HepG2 (cell line): Measurements from ENCODE around the gene MED22. TPM values are rescaled to one million over a fixed set of nuclear protein-coding genes. Genes with fewer than 3 reads are reported as not detected.
A peak's percentile ranks its signal among the peaks of the same experiment; 100 is the strongest.

Experiments
- AKAP8 ChIP-seq: sonication (generic); formaldehyde crosslinking; IDR thresholded peaks from 2 replicates; pipeline ENCODE4 v1.5.1; 2020; ENCODE audit warnings: mild to moderate bottlenecking, missing genetic modification reagents
- CHD4 ChIP-seq: fragments of 200-600 bp; sonication (generic); IDR thresholded peaks from 2 replicates; pipeline ENCODE4 v1.7.0; 2017; ENCODE audit warnings: mild to moderate bottlenecking, low read length, borderline replicate concordance
- ELF4 ChIP-seq: sonication (generic); formaldehyde crosslinking; IDR thresholded peaks from 2 replicates; pipeline ENCODE4 v1.5.0; 2020; ENCODE audit warnings: missing genetic modification reagents, mild to moderate bottlenecking, moderate library complexity, borderline replicate concordance
- HCFC1 ChIP-seq: fragments of 150-350 bp; IDR thresholded peaks from 2 replicates; pipeline ENCODE4 v1.6.1; 2014; ENCODE audit warnings: low read depth, low read length
- KDM4B ChIP-seq: sonication (generic); formaldehyde crosslinking; IDR thresholded peaks from 2 replicates; pipeline ENCODE4 v1.4.0; 2020; ENCODE audit warnings: missing genetic modification reagents
- MIER3 ChIP-seq: IDR thresholded peaks from 2 replicates; pipeline ENCODE4 v1.6.1; 2016; ENCODE audit warnings: missing compliant biosample characterization, borderline replicate concordance
- NFIC ChIP-seq: IDR thresholded peaks from 2 replicates; pipeline ENCODE4 v1.6.1; 2012; ENCODE audit warnings: mild to moderate bottlenecking, low read length, inconsistent platforms
- POLR2AphosphoS5 ChIP-seq: IDR thresholded peaks from 2 replicates; pipeline ENCODE4 v1.6.1; 2012; ENCODE audit warnings: low read depth, low read length
- SIX1 ChIP-seq: sonication (generic); formaldehyde crosslinking; IDR thresholded peaks from 2 replicates; pipeline ENCODE4 v1.4.0; 2020; ENCODE audit warnings: missing genetic modification reagents, borderline replicate concordance
- SOX13 ChIP-seq, 3 experiments: fragments of 450-650 bp in 1 of 3; sonication (generic) in 1 of 3; formaldehyde crosslinking in 1 of 3; IDR thresholded peaks in 2 of 3; conservative IDR thresholded peaks in 1 of 3; 2 replicates each; pipeline versions ENCODE4 v1.5.0 to v1.6.1; 2016 to 2020; ENCODE audit warnings: antibody characterized with exemption in 1 of 3, mild to moderate bottlenecking in 1 of 3, missing compliant biosample characterization in 1 of 3, missing genetic modification reagents in 1 of 3, moderate library complexity in 1 of 3
- SUZ12 ChIP-seq: fragments of 150-350 bp; IDR thresholded peaks from 2 replicates; pipeline ENCODE4 v1.6.1; 2014; ENCODE audit warnings: low read depth, low read length
- TBL1XR1 ChIP-seq: fragments of 150-350 bp; IDR thresholded peaks from 2 replicates; pipeline ENCODE4 v1.6.1; 2014; ENCODE audit warnings: borderline replicate concordance, low read length; ENCODE audit not compliant: partially characterized antibody
- WIZ ChIP-seq: sonication (generic); formaldehyde crosslinking; IDR thresholded peaks from 2 replicates; pipeline ENCODE4 v1.5.1; 2020; ENCODE audit warnings: mild to moderate bottlenecking, missing genetic modification reagents
- ZBTB7A ChIP-seq: sonication (generic); formaldehyde crosslinking; IDR thresholded peaks from 2 replicates; pipeline ENCODE4 v1.8.0; 2022; ENCODE audit warnings: mild to moderate bottlenecking, missing genetic modification reagents
- ZC3H4 ChIP-seq: sonication (generic); formaldehyde crosslinking; IDR thresholded peaks from 2 replicates; pipeline ENCODE4 v1.4.0; 2020; ENCODE audit warnings: missing genetic modification reagents, borderline replicate concordance
- ZFP36L1 ChIP-seq: sonication (generic); formaldehyde crosslinking; IDR thresholded peaks from 2 replicates; pipeline ENCODE4 v1.8.0; 2022; ENCODE audit warnings: mild to moderate bottlenecking, missing genetic modification reagents, moderate library complexity
- ZFX ChIP-seq: sonication (generic); formaldehyde crosslinking; IDR thresholded peaks from 2 replicates; pipeline ENCODE4 v1.4.0; 2020; ENCODE audit warnings: mild to moderate bottlenecking, low read depth, missing genetic modification reagents, moderate library complexity
- ZFY ChIP-seq: sonication (generic); formaldehyde crosslinking; IDR thresholded peaks from 2 replicates; pipeline ENCODE4 v1.4.0; 2020; ENCODE audit warnings: missing genetic modification reagents
- ZNF337 ChIP-seq: sonication (generic); formaldehyde crosslinking; IDR thresholded peaks from 2 replicates; pipeline ENCODE4 v1.5.1; 2020; ENCODE audit warnings: missing genetic modification reagents, low read depth, mild to moderate bottlenecking, borderline replicate concordance
- ZNF432 ChIP-seq: sonication (generic); formaldehyde crosslinking; IDR thresholded peaks from 2 replicates; pipeline ENCODE4 v1.5.0; 2020; ENCODE audit warnings: missing genetic modification reagents, mild to moderate bottlenecking, borderline replicate concordance
- ZNF549 ChIP-seq: sonication (generic); formaldehyde crosslinking; IDR thresholded peaks from 2 replicates; pipeline ENCODE4 v1.5.0; 2020; ENCODE audit warnings: missing genetic modification reagents
- ZNF558 ChIP-seq: sonication (generic); formaldehyde crosslinking; IDR thresholded peaks from 2 replicates; pipeline ENCODE4 v1.9.0; 2022; ENCODE audit warnings: mild to moderate bottlenecking, missing genetic modification reagents, borderline replicate concordance
- ZNF569 ChIP-seq: sonication (generic); formaldehyde crosslinking; IDR thresholded peaks from 2 replicates; pipeline ENCODE4 v1.5.0; 2020; ENCODE audit warnings: mild to moderate bottlenecking, missing genetic modification reagents, moderate library complexity, borderline replicate concordance
- ZSCAN12 ChIP-seq: sonication (generic); formaldehyde crosslinking; IDR thresholded peaks from 2 replicates; pipeline ENCODE4 v1.9.0; 2021; ENCODE audit warnings: mild to moderate bottlenecking, missing genetic modification reagents
- polyA plus RNA-seq, 8 experiments: library from polyadenylated mRNA; depleted of rRNA in 3 of 8; stranded (reverse) in 7 of 8; unstranded in 1 of 8; fragments of >200 nt; fragmentation: Illumina TruSeq in 4 of 8; extraction: Trizol in 4 of 8; gene quantifications; 2 replicates each; pipeline versions ENCODE4 v1.2.1 to v1.2.3, GENCODE V29; 2011 to 2016; ENCODE audit warnings: low read depth in 4 of 8, missing spikeins in 1 of 8, mixed read lengths in 1 of 8; ENCODE audit not compliant: insufficient read depth in 1 of 8
- total RNA-seq, 5 experiments: library from RNA; depleted of rRNA; stranded (reverse); fragments of >200 nt; fragmentation: Illumina TruSeq; extraction: Trizol; gene quantifications; 2 replicates each; pipeline ENCODE4 v1.2.3, GENCODE V29; 2016; ENCODE audit warnings: low read depth in 1 of 5
- TF ChIP-seq, protein P1 (sequence below): sonication (generic); formaldehyde crosslinking; IDR thresholded peaks from 2 replicates; pipeline ENCODE4 v1.5.1; 2020; ENCODE audit warnings: missing genetic modification reagents, mild to moderate bottlenecking, borderline replicate concordance
- TF ChIP-seq, protein P2 (sequence below): sonication (generic); formaldehyde crosslinking; IDR thresholded peaks from 2 replicates; pipeline ENCODE4 v1.9.0; 2021; ENCODE audit warnings: missing genetic modification reagents, borderline replicate concordance

MED22 gene
- total and polyA plus RNA-seq, 2 of the 13 experiments (the other 11 are each of a cell fraction or from before 2014, with no cell fraction given): 15.8 to 22.1 TPM

DNA sequence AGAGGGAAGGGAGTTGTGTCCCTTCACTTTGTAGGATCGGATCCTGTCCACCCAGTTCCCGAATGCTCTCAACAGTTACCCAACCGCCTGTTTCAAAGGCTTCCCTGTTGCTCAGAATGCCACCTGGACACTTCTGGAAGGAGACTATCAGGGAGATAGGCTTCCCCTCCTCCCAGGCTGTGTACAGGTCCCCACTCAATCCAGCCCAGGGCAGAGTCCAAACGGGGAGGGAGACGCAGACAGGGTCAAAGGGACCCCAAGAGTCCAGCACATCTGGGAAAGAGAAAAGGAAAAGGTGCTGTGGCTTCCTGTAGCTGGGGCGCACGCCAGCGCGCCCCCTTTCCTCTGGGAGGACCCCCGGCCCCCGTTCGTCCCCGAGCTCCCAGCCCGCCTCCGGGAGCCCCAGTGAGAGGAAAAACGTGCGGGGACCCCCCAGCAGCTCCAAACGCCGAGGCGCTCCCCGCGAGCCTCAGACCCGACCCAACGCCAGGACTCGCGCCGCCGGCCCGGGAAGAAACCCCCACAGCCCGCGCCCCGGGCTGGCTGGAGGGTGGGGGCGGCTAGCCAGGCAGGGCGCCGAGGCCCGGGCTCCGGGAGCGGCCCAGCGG lies 27.3 kb upstream of the MED22 start (continued):
- TF ChIP-seq SOX13 (IDR thresholded peaks at IDR 0.05) (no peak), SOX13 (CRISPR knock-in tag; conservative IDR thresholded peaks at IDR 0.05 in 1 of 2, IDR thresholded peaks at IDR 0.05 in 1 of 2) (no peak), WIZ (CRISPR knock-in tag) (no peak), POLR2AphosphoS5 (peak; percentile 69), KDM4B (no peak), ZBTB7A (CRISPR knock-in tag) (peak; percentile 42; the same call in 1 of the 2 replicates), NFIC (no peak), AKAP8 (CRISPR knock-in tag) (no peak), ZSCAN12 (CRISPR knock-in tag) (0 out of 2 replicates have a peak, but pooled peaks have one; percentile 37), ELF4 (CRISPR knock-in tag) (peak; percentile 73; the same call in 1 of the 2 replicates), SUZ12 (no peak), ZNF569 (CRISPR knock-in tag) (no peak), SIX1 (no peak), ZFY (CRISPR knock-in tag) (no peak), ZFP36L1 (no peak), ZNF558 (CRISPR knock-in tag) (no peak), MIER3 (CRISPR knock-in tag) (no peak; the same call in 1 of the 2 replicates), CHD4 (no peak), TBL1XR1 (no peak), ZNF337 (CRISPR knock-in tag) (no peak), ZFX (CRISPR knock-in tag) (no peak), ZC3H4 (CRISPR knock-in tag) (no peak), ZNF549 (CRISPR knock-in tag) (no peak), ZNF432 (CRISPR knock-in tag) (no peak), HCFC1 (no peak)
- TF ChIP-seq, protein P1, sequence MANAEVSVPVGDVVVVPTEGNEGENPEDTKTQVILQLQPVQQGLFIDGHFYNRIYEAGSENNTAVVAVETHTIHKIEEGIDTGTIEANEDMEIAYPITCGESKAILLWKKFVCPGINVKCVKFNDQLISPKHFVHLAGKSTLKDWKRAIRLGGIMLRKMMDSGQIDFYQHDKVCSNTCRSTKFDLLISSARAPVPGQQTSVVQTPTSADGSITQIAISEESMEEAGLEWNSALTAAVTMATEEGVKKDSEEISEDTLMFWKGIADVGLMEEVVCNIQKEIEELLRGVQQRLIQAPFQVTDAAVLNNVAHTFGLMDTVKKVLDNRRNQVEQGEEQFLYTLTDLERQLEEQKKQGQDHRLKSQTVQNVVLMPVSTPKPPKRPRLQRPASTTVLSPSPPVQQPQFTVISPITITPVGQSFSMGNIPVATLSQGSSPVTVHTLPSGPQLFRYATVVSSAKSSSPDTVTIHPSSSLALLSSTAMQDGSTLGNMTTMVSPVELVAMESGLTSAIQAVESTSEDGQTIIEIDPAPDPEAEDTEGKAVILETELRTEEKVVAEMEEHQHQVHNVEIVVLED (CRISPR knock-in tag): peak; percentile 52; the same call in 1 of the 2 replicates
- TF ChIP-seq, protein P2, sequence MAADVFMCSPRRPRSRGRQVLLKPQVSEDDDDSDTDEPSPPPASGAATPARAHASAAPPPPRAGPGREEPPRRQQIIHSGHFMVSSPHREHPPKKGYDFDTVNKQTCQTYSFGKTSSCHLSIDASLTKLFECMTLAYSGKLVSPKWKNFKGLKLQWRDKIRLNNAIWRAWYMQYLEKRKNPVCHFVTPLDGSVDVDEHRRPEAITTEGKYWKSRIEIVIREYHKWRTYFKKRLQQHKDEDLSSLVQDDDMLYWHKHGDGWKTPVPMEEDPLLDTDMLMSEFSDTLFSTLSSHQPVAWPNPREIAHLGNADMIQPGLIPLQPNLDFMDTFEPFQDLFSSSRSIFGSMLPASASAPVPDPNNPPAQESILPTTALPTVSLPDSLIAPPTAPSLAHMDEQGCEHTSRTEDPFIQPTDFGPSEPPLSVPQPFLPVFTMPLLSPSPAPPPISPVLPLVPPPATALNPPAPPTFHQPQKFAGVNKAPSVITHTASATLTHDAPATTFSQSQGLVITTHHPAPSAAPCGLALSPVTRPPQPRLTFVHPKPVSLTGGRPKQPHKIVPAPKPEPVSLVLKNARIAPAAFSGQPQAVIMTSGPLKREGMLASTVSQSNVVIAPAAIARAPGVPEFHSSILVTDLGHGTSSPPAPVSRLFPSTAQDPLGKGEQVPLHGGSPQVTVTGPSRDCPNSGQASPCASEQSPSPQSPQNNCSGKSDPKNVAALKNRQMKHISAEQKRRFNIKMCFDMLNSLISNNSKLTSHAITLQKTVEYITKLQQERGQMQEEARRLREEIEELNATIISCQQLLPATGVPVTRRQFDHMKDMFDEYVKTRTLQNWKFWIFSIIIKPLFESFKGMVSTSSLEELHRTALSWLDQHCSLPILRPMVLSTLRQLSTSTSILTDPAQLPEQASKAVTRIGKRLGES (CRISPR knock-in tag): no peak
